Hematopoietic multipotent progenitor cell treated with erythropoietin and hydrocortisone succinate and interleukin-3 and kit ligand, for 17 days (in vitro differentiated cells): ENCODE results near the gene PCNT.

Experiments
- DNase-seq: peaks from one replicate; pipeline ENCODE4 v3.0.0-alpha.2; 2015; ENCODE audit warnings: low spot score

The PCNT gene

GRCh38 chr21:46483300-46484295, 159.6 kb downstream of the PCNT start:
- no peak for DNase-seq

DNA sequence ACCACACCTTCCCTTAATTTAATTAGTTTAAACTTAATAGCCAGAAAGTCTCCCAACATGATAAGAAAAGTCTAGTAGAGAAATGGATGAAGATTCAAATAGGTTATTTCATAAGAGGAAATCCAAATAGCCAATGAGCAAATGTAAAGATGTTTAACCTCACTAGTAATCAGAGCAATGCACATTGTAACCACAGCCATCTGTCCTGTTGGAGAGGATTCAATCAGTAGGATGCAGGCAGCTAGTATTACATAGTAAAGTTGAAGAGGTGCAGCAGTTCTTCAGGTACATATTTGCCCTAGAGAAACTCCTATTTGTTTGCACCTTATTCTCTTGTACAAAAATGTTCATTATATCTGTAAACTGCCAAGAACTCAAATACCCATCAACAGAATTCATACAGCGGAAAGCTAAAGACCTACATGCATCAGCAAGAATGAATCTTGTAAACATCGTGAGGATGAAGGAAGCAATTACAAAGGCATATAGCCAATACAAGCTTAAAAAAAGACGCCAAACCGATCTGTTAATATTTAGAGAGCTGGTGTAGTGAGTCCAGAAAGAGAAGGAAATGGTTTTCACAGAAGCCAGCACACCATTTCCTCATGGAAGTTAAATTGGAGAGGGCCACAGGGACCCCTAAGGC, 162.6 kb downstream of the PCNT start:
- DNase-seq = no peak

DNA sequence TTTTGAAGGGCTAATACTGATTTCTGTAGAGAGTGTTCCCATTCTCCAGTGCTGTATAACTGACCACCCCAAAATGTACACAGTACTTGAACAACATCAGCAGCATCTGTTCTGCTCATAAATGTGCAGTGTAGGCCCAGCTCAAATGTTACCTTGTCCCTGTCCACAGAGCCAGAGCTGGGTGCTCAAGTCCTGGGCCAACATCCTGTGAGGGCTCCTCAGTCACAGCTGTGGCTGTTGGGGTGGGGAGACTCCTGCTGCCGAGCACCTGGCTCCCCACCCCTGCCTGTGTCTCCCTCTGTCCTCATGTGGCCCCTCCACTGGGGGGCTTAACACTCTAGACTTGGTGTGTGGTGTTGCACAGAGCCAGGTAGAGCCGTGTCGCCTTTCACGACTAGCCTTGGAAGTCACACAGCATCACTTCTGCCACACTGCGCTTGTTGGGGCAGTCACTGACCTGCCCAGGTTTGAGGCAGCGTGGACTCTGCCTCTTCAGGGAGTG, 165.3 kb downstream of the PCNT start:
- DNase-seq = no peak

DNA sequence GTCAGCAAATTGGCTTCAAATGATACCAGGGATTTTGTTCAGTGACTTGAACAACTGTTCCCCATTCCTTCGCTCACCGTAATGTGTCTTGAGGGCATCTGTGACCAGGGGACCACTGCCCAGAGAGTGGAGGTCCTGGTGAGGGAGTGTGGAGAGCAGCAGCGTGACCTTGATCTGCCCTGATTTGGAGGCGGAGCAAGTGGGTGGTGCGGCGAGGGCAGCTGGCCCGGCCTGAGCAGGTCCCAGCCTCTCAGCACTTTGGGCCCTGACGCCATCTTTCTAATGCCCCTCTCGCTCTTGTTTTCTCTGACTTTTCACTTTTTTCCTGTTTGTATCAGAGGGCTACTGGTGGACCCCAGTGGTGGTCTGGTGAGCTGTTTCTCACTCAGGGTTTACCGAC, 165.8 kb downstream of the PCNT start:
- no peak for DNase-seq

GRCh38 chr21:46491553-46491952, 167.6 kb downstream of the PCNT start:
- no peak for DNase-seq

DNA sequence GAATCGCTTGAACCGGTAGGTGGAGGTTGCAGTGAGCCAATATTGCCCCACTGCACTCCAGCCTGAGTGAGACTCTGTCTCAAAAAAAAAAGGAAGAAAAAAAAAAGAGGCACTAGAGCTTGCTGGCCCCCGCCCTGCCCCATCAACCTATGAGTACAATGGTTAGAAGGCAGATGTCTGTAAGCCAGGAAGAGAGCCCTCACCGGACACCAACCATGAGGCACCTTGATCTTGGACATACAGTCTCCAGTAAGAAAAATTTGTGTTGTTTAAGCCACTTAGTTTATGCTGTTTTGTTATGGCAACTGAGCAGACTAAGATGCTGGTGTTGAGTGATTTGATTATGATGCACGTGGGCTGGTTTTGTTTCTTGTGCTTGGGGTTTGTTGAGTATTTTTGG, 168.9 kb downstream of the PCNT start:
- no peak for DNase-seq

GRCh38 chr21:46493828-46494227, 169.9 kb downstream of the PCNT start:
- no peak for DNase-seq
